ENCODE data around the gene SPACA6.

DNA sequence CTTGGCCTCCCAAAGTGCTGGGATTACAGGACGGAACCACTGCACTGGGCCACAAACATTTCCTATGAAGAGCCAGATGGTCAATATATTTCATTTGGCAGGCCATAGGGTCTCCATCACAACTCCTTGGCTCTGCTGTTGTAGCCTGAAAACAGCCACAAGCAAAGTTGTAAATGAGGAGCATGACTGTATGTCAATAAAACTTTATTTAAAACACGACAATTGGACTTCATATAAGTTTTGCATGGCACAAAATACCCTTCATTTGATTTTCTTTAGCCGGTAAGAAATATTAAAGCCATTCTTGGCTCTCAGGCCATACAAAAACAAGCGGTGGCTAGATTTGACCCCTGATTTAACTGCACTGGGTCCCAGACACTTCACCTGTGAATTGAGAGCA, 61.6 kb downstream of the SPACA6 start:
- TF ChIP-seq, protein P1, sequence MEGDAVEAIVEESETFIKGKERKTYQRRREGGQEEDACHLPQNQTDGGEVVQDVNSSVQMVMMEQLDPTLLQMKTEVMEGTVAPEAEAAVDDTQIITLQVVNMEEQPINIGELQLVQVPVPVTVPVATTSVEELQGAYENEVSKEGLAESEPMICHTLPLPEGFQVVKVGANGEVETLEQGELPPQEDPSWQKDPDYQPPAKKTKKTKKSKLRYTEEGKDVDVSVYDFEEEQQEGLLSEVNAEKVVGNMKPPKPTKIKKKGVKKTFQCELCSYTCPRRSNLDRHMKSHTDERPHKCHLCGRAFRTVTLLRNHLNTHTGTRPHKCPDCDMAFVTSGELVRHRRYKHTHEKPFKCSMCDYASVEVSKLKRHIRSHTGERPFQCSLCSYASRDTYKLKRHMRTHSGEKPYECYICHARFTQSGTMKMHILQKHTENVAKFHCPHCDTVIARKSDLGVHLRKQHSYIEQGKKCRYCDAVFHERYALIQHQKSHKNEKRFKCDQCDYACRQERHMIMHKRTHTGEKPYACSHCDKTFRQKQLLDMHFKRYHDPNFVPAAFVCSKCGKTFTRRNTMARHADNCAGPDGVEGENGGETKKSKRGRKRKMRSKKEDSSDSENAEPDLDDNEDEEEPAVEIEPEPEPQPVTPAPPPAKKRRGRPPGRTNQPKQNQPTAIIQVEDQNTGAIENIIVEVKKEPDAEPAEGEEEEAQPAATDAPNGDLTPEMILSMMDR (IDR thresholded peaks at IDR 0.05), result no peak
- no peak for TF ChIP-seq POLR2AphosphoS5 (IDR thresholded peaks at IDR 0.05)
- no peak for TF ChIP-seq EP300 (IDR thresholded peaks at IDR 0.05)

All from stomach (tissue), 4 donors.